DOHH2 (cell line): ENCODE data around the gene HOXA10.

Source experiments
- H3F3A ChIP-seq: fragments of 200-600 bp; sonication (generic), shearing (Covaris generic); 2 replicates; pipeline ENCODE4 v1.6.0; 2016; ENCODE audit warnings: antibody characterized with exemption, mild to moderate bottlenecking; ENCODE audit not compliant: control insufficient read depth, insufficient read depth
- H3K27ac ChIP-seq: fragments of 200-600 bp; sonication (generic); 2 replicates; pipeline ENCODE4 v1.5.1; 2014; ENCODE audit warnings: low read depth, mild to moderate bottlenecking, low read length, moderate library complexity
- H3K27me3 ChIP-seq: fragments of 200-600 bp; sonication (generic); 2 replicates; pipeline ENCODE4 v1.6.1; 2014; ENCODE audit warnings: mild to moderate bottlenecking, low read length, mixed read lengths; ENCODE audit not compliant: control insufficient read depth
- H3K36me3 ChIP-seq: fragments of 200-600 bp; sonication (generic); 2 replicates; pipeline ENCODE4 v1.6.1; 2014; ENCODE audit warnings: mild to moderate bottlenecking, low read length, moderate library complexity, mixed read lengths; ENCODE audit not compliant: control insufficient read depth
- H3K4me1 ChIP-seq: fragments of 200-600 bp; sonication (generic); 2 replicates; pipeline ENCODE4 v1.6.1; 2014; ENCODE audit warnings: mild to moderate bottlenecking, low read length, mixed read lengths; ENCODE audit not compliant: control insufficient read depth
- H3K4me2 ChIP-seq: fragments of 200-600 bp; sonication (generic); 2 replicates; pipeline ENCODE4 v1.6.0; 2014; ENCODE audit warnings: mild to moderate bottlenecking, low read length, moderate library complexity
- H3K4me3 ChIP-seq: fragments of 200-600 bp; sonication (generic); 2 replicates; pipeline ENCODE4 v1.5.1; 2014; ENCODE audit warnings: mild to moderate bottlenecking, low read length, mixed read lengths
- H3K79me2 ChIP-seq: fragments of 200-600 bp; sonication (generic); 2 replicates; pipeline ENCODE4 v1.6.1; 2014; ENCODE audit warnings: mild to moderate bottlenecking, low read length, mixed read lengths; ENCODE audit not compliant: control insufficient read depth
- H3K9me2 ChIP-seq: fragments of 200-600 bp; sonication (generic); replicated peaks from 2 replicates; pipeline ENCODE4 v1.6.1; 2014; ENCODE audit warnings: mild to moderate bottlenecking, low read length, mixed read lengths; ENCODE audit not compliant: control insufficient read depth
- H3K9me3 ChIP-seq: fragments of 200-600 bp; sonication (generic); 2 replicates; pipeline ENCODE4 v1.6.1; 2014; ENCODE audit warnings: antibody characterized with exemption, low read length, mixed read lengths; ENCODE audit not compliant: control insufficient read depth, insufficient read depth
- H4K20me1 ChIP-seq: fragments of 200-600 bp; sonication (generic); 2 replicates; pipeline ENCODE4 v1.6.0; 2014; ENCODE audit warnings: low read depth, mild to moderate bottlenecking, antibody characterized with exemption, low read length, moderate library complexity; ENCODE audit not compliant: control insufficient read depth, insufficient read depth
- EZH2phosphoT487 ChIP-seq: fragments of 200-600 bp; sonication (generic); IDR thresholded peaks from 2 replicates; pipeline ENCODE4 v1.6.1; 2017; ENCODE audit warnings: borderline replicate concordance, mild to moderate bottlenecking, antibody characterized with exemption, low read length, moderate library complexity, mixed read lengths
- TF ChIP-seq, protein P1 (sequence below): fragments of 200-600 bp; sonication (generic); IDR thresholded peaks from one replicate; pipeline ENCODE4 v1.5.1; 2014; ENCODE audit warnings: antibody characterized with exemption, mild to moderate bottlenecking, low read depth, low read length; ENCODE audit not compliant: poor library complexity, severe bottlenecking

HOXA10 gene

DNA sequence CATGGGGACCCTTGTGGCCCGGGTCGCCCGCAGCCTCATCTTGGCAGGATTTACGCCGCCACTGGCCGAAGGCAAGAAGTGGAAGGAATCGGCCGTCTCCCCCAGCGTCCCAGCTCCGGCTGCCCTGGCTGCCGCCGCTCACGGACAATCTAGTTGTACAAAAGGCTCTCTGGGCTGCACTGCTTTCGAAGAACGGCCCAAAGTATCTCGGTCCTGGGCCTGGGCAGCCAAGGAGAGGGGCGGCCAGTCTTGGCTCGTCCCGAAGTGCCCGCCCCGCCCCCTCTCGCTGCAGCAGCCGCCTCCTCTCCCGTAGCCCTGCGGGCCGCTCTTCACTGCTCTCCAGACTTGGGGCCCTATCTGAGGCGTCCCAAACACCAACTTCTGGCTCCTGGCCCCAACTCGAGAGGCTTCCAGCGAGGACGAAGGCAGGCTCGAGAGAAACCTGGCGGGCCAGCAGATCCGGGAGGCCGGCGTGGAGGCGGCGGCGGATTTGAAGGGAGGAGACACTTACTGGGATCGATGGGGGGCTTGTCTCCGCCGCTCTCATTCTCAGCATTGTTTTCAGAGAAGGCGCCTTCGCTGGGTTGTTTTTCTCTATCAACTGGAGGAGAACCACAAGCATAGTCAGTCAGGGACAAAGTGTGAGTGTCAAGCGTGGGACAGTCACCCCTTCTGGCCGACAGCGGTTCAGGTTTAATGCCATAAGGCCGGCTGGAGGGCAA lies 9.6 kb downstream of the HOXA10 start:
- Histone ChIP-seq H3K4me1 (peaks cover 15% of the 10 kb centered on the region), H3K4me2 (peak overlapping the region; percentile 28; the same call in 1 of the 2 replicates), H3K36me3 (no peaks in the 10 kb centered on the region), H3K27me3 (peaks cover 63% of the 10 kb centered on the region), H3K9me2 (no peaks in the 10 kb centered on the region), H3K4me3 (no peak overlapping the region), H4K20me1 (no peaks in the 10 kb centered on the region), H3K27ac (no peak overlapping the region), H3K79me2 (no peaks in the 10 kb centered on the region), H3F3A (no peaks in the 10 kb centered on the region; the same call in 1 of the 2 replicates), H3K9me3 (no peaks in the 10 kb centered on the region)
- no peak for TF ChIP-seq EZH2phosphoT487
- TF ChIP-seq, protein P1, sequence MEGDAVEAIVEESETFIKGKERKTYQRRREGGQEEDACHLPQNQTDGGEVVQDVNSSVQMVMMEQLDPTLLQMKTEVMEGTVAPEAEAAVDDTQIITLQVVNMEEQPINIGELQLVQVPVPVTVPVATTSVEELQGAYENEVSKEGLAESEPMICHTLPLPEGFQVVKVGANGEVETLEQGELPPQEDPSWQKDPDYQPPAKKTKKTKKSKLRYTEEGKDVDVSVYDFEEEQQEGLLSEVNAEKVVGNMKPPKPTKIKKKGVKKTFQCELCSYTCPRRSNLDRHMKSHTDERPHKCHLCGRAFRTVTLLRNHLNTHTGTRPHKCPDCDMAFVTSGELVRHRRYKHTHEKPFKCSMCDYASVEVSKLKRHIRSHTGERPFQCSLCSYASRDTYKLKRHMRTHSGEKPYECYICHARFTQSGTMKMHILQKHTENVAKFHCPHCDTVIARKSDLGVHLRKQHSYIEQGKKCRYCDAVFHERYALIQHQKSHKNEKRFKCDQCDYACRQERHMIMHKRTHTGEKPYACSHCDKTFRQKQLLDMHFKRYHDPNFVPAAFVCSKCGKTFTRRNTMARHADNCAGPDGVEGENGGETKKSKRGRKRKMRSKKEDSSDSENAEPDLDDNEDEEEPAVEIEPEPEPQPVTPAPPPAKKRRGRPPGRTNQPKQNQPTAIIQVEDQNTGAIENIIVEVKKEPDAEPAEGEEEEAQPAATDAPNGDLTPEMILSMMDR, result no peak

DNA sequence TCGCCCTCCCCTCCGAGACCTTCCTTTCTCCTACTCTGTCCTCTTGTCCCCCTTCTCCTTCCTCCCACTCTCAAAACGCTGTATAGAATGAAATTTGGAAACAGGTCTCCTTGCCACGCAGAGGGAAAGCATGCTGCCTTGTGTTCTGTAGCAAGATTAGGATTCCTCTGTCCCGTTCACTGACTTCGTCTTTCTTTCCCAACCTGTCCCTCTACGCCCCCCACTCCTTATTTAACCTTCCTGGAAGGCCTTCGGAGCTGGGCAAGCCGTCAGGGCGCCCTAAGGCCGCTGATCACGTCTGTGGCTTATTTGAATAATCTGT lies 10.1 kb downstream of the HOXA10 start:
- no peak for TF ChIP-seq EZH2phosphoT487
- TF ChIP-seq, protein P1, result peak; percentile 28

DNA sequence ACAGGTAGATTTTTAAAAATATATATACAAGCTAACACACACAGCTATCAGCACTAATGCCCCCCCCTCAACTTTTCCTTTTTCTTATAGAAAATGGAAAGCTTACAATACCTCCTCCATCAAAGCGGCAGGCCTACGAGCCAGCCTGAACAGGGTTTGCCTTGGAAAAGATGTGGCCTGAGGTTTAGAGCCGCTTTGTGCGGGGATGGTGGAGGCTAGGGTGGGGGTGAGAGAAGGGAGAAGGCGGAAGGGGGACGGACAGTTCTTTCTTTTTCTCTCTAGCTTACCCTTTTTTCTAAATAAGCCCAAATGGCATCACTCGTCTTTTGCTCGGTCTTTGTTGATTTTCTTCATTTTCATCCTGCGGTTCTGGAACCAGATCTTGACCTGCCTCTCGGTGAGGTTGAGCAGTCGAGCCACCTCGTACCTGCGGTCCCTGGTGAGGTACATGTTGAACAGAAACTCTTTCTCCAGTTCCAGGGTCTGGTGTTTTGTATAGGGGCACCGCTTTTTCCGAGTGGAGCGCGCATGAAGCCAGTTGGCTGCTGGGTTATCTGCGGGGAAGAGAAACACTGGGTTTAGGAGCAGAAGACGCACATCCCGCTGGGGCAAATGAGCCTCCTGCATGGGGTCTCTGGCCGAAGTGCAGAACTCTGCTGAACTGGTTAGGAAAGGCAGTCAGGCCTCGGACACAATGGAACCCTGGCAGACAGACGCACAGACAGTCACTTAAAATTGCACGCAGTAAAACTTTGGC lies 10.7 kb downstream of the HOXA10 start:
- H3K27ac ChIP-seq, result no peak overlapping the region
- H3K79me2 ChIP-seq, result no peaks in the 10 kb centered on the region
- H3K4me3 ChIP-seq, result no peak overlapping the region
- H3K9me3 ChIP-seq, result no peaks in the 10 kb centered on the region
- H3K4me2 ChIP-seq, result no peak overlapping the region
- H3K27me3 ChIP-seq, result peaks cover 63% of the 10 kb centered on the region
- H4K20me1 ChIP-seq, result no peaks in the 10 kb centered on the region
- no peaks in the 10 kb centered on the region; the same call in 1 of the 2 replicates for H3F3A ChIP-seq
- no peaks in the 10 kb centered on the region for H3K9me2 ChIP-seq
- TF ChIP-seq, protein P1, result no peak
- no peak for TF ChIP-seq EZH2phosphoT487
- no peaks in the 10 kb centered on the region for H3K36me3 ChIP-seq
- peaks cover 19% of the 10 kb centered on the region for H3K4me1 ChIP-seq

More for the DNA sequence above, 10.1 kb downstream of the HOXA10 start:
- H3K4me2 ChIP-seq, result no peak overlapping the region; the same call in 1 of the 2 replicates
- no peak overlapping the region for H3K4me3 ChIP-seq
- H3K36me3 ChIP-seq, result no peaks in the 10 kb centered on the region
- H3K9me2 ChIP-seq, result no peaks in the 10 kb centered on the region
- no peaks in the 10 kb centered on the region; the same call in 1 of the 2 replicates for H3F3A ChIP-seq
- H3K27ac ChIP-seq, result no peak overlapping the region
- H3K9me3 ChIP-seq, result no peaks in the 10 kb centered on the region
- no peaks in the 10 kb centered on the region for H3K79me2 ChIP-seq
- H3K4me1 ChIP-seq, result peaks cover 15% of the 10 kb centered on the region
- H3K27me3 ChIP-seq, result peaks cover 63% of the 10 kb centered on the region
- H4K20me1 ChIP-seq, result no peaks in the 10 kb centered on the region
